ENCODE data around the gene OR2A7.
"Not testable (repeated sequence)": the region's sequence is repeated elsewhere in the genome, so short reads cannot be mapped to it uniquely, and the experiment has no call there.

Gene OR2A7

DNA sequence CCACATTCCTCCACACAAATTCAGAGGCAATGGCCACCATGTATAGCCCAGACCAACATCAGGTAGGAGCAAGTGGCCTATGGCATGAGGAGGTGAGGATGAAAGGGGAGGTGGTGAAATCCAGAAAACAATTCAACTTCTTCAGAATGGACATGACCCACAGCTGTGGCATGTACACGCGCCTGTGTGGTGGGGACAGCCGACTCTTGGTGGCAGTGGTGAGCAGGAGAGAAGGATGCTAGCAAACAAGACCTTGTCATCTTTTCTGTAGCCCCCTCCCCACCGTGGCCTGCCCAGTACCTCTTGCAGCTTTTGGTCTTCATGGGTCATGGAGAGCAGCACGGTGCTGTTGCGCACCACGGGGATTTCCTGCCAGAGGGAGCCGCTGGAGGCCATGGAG, 17.4 kb upstream of the OR2A7 start:
- ATAC-seq (ENCODE audit: low read depth); H3K27me3 Mint-ChIP-seq; H3K27ac Mint-ChIP-seq; H3K4me1 Mint-ChIP-seq; H3K36me3 Mint-ChIP-seq; DNase-seq (ENCODE audit: low spot score in 2 of 2); H3K4me3 Mint-ChIP-seq; H3K9me3 Mint-ChIP-seq: not testable (repeated sequence)

DNA sequence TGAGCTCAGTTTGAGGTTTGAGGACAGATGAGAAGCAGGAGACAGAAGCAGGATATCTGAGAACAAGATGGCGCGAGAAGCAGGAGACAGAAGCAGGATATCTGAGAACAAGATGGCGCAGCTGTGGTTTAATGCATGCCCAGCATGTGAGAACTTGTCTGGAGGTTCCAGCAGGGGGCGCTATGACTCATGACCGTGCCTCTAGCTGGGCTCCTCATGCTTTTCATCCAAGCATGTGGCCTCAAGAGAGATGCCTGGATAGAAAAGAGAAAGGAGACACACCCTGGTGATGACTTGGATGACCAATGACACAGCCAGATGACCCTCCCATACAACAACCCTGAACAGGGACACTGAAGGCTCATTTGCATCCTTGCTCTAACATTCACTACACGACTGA, 15.4 kb upstream of the OR2A7 start:
- H3K27ac Mint-ChIP-seq; DNase-seq (ENCODE audit: low spot score in 2 of 2); ATAC-seq (ENCODE audit: low read depth); H3K36me3 Mint-ChIP-seq; H3K9me3 Mint-ChIP-seq; H3K4me1 Mint-ChIP-seq; H3K4me3 Mint-ChIP-seq; H3K27me3 Mint-ChIP-seq: not testable (repeated sequence)

DNA sequence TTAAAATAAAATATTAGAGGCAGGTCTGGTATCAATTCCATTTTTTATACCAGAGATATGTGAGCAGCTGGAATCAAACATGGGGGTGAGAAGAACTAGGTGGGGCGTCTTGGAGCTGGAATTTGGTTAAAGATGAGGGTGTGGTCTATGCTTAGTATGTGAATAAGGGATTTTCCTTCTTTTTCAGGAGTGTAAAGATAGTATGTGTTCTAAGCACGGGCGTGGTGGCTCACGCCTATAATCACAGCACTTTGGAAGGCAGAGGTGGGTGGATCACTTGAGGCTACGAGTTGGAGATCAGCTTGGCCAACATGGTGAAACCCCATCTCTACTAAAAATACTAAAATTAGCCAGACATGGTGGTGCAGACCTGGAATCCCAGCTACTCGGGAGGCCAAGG, 10.7 kb upstream of the OR2A7 start:
- not testable (repeated sequence) for H3K9me3 Mint-ChIP-seq; H3K36me3 Mint-ChIP-seq; H3K27ac Mint-ChIP-seq; DNase-seq (ENCODE audit: low spot score in 2 of 2); H3K27me3 Mint-ChIP-seq; H3K4me3 Mint-ChIP-seq; H3K4me1 Mint-ChIP-seq; ATAC-seq (ENCODE audit: low read depth)

DNA sequence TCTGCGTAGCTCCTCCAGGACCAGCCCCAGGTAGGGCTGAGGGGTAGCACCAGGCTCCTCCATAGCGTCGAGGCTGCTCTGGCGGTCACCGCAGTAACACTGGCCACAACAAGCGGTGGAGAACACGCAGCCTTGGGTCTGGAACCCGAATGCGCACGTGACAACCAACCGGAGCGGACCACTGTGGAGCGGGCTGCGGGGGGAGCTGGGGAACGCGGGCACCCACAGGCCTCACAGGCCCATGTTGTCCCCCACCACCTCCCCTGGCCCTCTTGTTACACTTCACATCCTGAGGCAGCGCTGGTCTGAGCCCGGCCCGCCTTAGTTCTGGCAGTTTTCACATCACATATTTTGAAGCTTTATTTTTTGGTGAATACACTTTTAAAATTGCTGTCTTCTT, 4.6 kb upstream of the OR2A7 start, which contains the start of gene CTAGE8:
TSS of gene CTAGE8 (minus strand) at position 101 of the 400 bp plus-strand sequence. CDS start at position 63, 38 bp downstream.
- not testable (repeated sequence) for DNase-seq (ENCODE audit: low spot score in 2 of 2); H3K9me3 Mint-ChIP-seq; H3K27me3 Mint-ChIP-seq; H3K27ac Mint-ChIP-seq; ATAC-seq (ENCODE audit: low read depth); H3K36me3 Mint-ChIP-seq; H3K4me3 Mint-ChIP-seq; H3K4me1 Mint-ChIP-seq

DNA sequence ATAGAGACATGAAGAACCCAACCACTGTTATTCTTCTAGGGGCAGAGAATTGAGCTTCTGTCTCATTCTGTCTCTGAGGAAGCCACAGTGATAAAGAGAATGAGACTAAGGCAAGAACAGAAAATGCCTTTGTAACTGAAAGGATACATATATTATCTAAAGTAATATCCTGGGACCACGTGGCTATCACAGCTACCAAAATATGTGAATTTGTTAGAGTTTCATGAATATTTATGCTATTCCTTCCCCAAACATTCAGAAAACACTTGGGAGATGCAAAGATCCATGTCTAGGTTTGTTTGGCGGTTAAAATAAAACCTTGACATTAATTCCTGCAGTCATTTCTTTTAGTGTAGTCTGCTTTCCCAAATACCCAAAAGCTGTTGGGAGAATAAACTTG, 2.5 kb downstream of the OR2A7 start:
- not testable (repeated sequence) for H3K36me3 Mint-ChIP-seq; H3K4me1 Mint-ChIP-seq; DNase-seq (ENCODE audit: low spot score in 2 of 2); H3K4me3 Mint-ChIP-seq; ATAC-seq (ENCODE audit: low read depth); H3K9me3 Mint-ChIP-seq; H3K27ac Mint-ChIP-seq; H3K27me3 Mint-ChIP-seq

DNA sequence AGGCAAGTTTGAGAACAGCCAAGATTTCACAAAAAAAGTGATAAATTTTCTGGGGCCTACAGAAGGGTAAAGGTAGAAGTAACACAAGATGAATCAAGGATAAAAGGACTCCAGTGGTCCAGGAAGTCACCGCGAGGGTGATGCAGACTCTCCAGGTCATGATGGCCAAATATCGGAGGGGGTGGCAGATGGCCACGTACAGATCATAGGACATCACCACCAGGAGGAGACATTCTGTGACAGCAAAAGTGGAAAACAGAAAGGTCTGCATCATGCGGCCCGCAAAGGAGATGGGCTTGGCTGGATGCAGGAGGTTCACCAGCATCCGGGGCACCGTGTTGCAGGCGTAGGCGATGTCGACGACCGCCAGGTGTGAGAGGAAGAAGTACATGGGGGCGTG, 5.5 kb downstream of the OR2A7 start:
- not testable (repeated sequence) for H3K4me3 Mint-ChIP-seq; DNase-seq (ENCODE audit: low spot score in 2 of 2); H3K4me1 Mint-ChIP-seq; ATAC-seq (ENCODE audit: low read depth); H3K27ac Mint-ChIP-seq; H3K27me3 Mint-ChIP-seq; H3K9me3 Mint-ChIP-seq; H3K36me3 Mint-ChIP-seq

DNA sequence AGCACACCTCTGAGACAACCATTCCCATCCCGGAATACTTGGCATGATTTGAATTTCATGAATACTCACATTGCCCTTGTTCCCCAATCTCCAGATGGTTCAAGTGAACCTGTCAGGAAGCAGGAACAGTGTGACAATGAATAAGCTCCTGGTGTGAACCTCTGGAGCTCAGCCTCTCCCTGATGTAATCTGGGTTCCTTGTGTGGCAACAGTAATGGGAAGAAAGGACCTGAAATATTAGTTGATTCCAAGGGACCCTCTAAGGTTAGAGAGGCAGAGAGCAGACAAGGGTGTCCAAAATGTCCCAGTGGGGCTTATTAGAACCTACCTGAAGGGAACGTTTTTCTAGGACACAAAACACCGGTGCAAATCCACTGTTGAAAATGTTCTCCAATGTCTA, 8.5 kb downstream of the OR2A7 start:
- Mint-ChIP-seq H3K36me3 (no peaks in the 10 kb centered on the region), H3K4me1 (no peaks in the 10 kb centered on the region)

DNA sequence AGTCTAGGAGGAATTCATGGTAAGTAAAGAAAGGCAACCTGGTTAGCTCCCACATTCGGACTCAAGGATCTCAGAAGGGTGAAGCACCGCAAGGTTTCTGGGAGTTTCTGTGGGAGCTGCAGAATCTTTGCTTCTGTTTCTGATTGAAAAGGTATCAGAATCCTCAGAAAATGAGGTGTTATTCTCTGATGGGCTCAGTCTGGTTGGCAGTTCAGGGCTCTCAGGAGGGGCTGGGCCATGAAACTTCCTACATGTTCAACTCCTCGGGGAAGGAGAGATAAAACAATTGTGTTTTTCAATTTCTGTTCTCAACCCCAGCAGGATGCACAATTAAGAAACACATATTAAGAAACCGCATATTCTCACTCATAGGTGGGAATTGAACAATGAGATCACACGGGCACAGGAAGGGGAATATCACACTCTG, 9.1 kb downstream of the OR2A7 start:
- no peaks in the 10 kb centered on the region for H3K36me3 Mint-ChIP-seq
- H3K27ac Mint-ChIP-seq = no peak overlapping the region
- no peaks in the 10 kb centered on the region for H3K9me3 Mint-ChIP-seq
- DNase-seq (ENCODE audit: low spot score in 2 of 2) (no peak), ATAC-seq (ENCODE audit: low read depth) (no peak)
- no peaks in the 10 kb centered on the region for H3K4me1 Mint-ChIP-seq
- no peak overlapping the region for H3K4me3 Mint-ChIP-seq
- no peaks in the 10 kb centered on the region for H3K27me3 Mint-ChIP-seq

More for the DNA sequence above, 8.5 kb downstream of the OR2A7 start:
- DNase-seq (ENCODE audit: low spot score in 2 of 2) (no peak), ATAC-seq (ENCODE audit: low read depth) (no peak)
- H3K27me3 Mint-ChIP-seq = no peaks in the 10 kb centered on the region
- H3K27ac Mint-ChIP-seq = no peak overlapping the region
- no peaks in the 10 kb centered on the region for H3K9me3 Mint-ChIP-seq
- H3K4me3 Mint-ChIP-seq = no peak overlapping the region

DNA sequence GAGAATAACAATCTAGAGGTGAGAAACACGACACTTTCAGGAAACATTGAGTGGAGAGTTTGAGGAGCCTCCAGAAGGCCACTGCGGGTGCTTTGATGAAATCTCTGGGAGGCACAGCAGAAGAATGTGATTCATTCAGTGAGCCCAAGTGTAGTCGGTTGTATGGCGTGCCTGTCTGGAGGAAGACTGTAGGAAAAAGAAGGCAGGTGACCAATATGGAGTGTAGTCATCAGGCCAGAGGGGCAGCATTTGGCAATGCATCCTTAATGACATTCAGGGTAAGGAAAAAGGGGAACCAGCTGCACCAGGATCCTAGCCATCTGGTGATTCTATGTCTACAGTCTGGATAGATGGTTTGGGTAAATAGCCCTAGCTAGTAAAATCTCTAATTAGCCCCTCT, 12.3 kb downstream of the OR2A7 start:
- not testable (repeated sequence) for H3K27me3 Mint-ChIP-seq; H3K4me1 Mint-ChIP-seq; ATAC-seq (ENCODE audit: low read depth); H3K36me3 Mint-ChIP-seq; H3K9me3 Mint-ChIP-seq; H3K4me3 Mint-ChIP-seq; H3K27ac Mint-ChIP-seq; DNase-seq (ENCODE audit: low spot score in 2 of 2)

DNA sequence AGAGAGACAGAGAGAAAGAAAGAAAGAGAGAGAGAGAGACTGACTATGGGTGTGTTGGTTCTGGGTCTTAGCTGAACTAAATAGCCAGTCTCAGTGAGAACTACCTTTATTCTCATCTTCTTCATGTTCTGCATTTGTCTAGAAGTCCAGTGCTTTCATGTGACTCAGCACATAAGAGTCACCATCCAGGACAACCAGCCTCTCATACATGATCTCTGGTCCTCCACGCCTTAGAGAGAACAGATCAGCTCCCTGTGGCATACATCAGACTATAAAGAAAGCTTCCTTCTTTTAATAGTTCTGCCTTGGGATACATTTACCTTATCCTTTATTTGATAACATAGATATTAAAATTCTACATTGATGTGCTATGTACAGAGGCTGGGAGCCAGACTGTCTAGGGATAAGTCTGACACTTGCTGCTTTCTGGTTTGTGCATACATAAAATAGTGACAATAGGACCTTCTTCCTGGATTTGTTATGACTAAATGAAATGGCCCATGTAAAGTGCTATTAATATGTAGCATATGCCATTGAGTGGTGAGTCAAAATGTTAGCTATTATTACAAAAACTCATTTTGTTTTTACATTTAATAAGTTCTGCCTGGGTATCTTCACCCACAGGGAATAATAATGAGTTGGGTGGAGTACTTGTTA, 16.8 kb downstream of the OR2A7 start:
- H3K4me1 Mint-ChIP-seq; H3K27ac Mint-ChIP-seq; H3K9me3 Mint-ChIP-seq; ATAC-seq (ENCODE audit: low read depth); H3K4me3 Mint-ChIP-seq; H3K27me3 Mint-ChIP-seq; DNase-seq (ENCODE audit: low spot score in 2 of 2); H3K36me3 Mint-ChIP-seq: not testable (repeated sequence)

DNA sequence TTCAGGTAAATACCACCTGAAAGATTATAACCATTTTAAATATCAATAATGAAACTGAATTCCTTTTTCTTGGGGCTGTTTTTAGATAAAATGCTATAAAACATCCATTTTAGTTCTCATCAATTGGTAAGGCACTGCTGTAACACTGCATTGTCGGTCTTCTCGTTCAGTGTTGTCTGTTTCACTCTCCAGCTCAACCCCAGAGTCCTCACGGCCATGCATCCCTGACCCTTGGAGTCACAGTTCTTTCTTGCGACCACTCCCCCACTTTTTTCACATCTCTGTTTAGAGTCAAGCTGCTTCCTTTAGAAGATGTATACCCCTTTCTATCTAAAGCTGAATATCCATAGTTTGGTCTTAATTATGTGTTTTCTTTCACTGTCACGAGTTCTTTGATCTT, 17.6 kb downstream of the OR2A7 start:
- not testable (repeated sequence) for DNase-seq (ENCODE audit: low spot score in 2 of 2); H3K27me3 Mint-ChIP-seq; H3K4me3 Mint-ChIP-seq; H3K4me1 Mint-ChIP-seq; H3K27ac Mint-ChIP-seq; H3K36me3 Mint-ChIP-seq; H3K9me3 Mint-ChIP-seq; ATAC-seq (ENCODE audit: low read depth)

DNA sequence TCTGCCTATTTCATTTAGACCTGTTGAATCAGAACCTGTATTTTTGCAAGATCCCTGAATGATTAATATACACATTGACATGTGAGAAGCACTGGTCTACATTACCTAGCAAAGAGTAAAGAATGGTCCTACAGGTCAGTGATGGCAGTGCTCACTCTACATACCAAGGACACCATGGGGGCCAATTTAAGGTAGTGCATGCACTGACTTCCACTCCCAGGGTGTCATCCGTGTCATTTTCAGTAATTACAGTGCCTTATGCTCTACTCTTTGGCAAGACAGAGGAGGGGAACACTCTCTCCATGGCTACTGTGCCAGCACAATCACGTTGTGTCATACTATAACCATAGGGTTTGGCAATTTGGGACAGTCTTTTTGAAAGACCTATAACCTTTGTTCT, 19.2 kb downstream of the OR2A7 start:
- not testable (repeated sequence) for ATAC-seq (ENCODE audit: low read depth)

DNA sequence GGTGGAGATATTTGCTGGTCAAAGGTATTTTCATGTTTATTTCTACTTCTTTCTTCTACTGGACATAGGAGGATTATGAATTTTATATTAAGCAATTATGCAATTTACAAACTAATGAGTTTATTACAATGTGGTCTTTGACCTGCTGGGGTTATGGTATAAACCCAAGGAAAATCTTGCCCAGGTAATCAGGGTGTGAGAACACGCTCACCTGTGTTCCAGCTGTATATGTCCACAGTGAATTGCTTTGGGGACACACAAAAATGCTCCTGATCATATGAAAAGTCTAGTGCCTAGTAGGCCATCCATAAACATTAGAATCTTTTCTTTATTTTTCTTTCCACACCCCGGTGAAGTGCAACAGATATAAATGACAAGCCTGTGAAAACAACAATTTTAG, 25.2 kb downstream of the OR2A7 start, which contains the start of gene OR2A42:
TSS of gene OR2A42 (minus strand) at position 241 of the 400 bp plus-strand sequence. CDS start 6,762 bp downstream, outside the sequence.
- H3K9me3 Mint-ChIP-seq; H3K36me3 Mint-ChIP-seq; ATAC-seq (ENCODE audit: low read depth); DNase-seq (ENCODE audit: low spot score in 2 of 2); H3K4me3 Mint-ChIP-seq; H3K4me1 Mint-ChIP-seq; H3K27ac Mint-ChIP-seq; H3K27me3 Mint-ChIP-seq: not testable (repeated sequence)

More for the DNA sequence above, 19.2 kb downstream of the OR2A7 start:
- not testable (repeated sequence) for H3K27me3 Mint-ChIP-seq; H3K4me1 Mint-ChIP-seq; DNase-seq (ENCODE audit: low spot score in 2 of 2); H3K27ac Mint-ChIP-seq; H3K36me3 Mint-ChIP-seq; H3K4me3 Mint-ChIP-seq; H3K9me3 Mint-ChIP-seq

DNA sequence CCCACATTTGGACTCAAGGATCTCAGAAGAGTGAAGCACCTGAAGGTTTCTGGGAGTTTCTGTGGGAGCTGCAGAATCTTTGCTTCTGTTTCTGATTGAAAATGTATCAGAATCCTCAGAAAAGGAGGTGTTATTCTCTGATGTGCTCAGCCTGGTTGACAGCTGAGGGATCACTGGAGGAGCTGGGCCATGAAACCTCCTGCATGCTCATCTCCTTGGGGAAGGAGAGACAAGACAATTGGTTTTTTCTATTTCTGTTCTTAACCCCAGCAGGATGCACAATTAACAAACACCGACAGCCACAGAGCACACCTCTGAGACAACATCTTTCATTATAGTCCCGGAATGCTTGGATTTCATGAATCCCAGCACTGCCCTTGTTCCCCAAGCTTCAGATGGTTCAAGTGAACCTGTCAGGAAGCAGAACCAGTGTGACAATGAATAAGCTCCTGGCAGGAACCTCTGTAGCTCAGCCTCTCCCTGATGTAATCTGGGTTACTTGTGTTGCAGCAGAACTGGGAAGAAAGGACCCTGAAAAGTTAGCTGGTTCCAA, 26.0 kb downstream of the OR2A7 start:
- not testable (repeated sequence) for H3K4me1 Mint-ChIP-seq; ATAC-seq (ENCODE audit: low read depth)

DNA sequence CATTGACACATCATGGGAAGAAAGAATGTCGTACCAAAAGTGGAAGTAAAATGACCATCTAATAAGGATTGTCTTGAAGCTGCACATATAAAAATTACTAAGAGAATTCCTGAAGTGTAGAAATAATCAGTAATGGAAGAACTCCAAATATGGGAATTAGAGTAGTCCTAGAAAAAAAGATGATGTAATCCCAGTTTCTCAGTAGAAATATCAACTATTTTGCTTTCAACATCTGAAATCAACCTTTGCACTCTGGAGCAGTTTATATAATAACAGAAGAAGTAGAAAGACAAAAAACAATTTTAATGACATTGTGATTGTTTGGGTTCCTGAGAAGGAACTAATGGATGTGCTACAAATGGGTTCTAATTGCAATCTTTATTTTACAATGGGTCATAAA, 31.6 kb downstream of the OR2A7 start:
- H3K4me3 Mint-ChIP-seq; H3K4me1 Mint-ChIP-seq; H3K27ac Mint-ChIP-seq; ATAC-seq (ENCODE audit: low read depth); H3K27me3 Mint-ChIP-seq; H3K36me3 Mint-ChIP-seq; H3K9me3 Mint-ChIP-seq; DNase-seq (ENCODE audit: low spot score in 2 of 2): not testable (repeated sequence)

More for the DNA sequence above, 26.0 kb downstream of the OR2A7 start:
- not testable (repeated sequence) for H3K27me3 Mint-ChIP-seq; H3K27ac Mint-ChIP-seq; H3K36me3 Mint-ChIP-seq; DNase-seq (ENCODE audit: low spot score in 2 of 2); H3K9me3 Mint-ChIP-seq; H3K4me3 Mint-ChIP-seq
